SJCRH30 (cell line): ENCODE measurements around the gene SCGB1A1. TPM values are rescaled to one million over a fixed set of nuclear protein-coding genes. Genes with fewer than 3 reads are reported as not detected.

ENCODE experiments used
- DNase-seq, 2 experiments: peaks; one replicate each; pipeline ENCODE4 v3.0.0-alpha.2; 2015 to 2020
- H3K27ac ChIP-seq: fragments of 250-450 bp; sonication (Bioruptor Pico); 2 replicates; pipeline ENCODE4 v1.5.1; 2020; ENCODE audit warnings: mild to moderate bottlenecking, moderate library complexity
- H3K27me3 ChIP-seq: fragments of 250-450 bp; sonication (Bioruptor Pico); 2 replicates; pipeline ENCODE4 v1.5.1; 2020; ENCODE audit warnings: mild to moderate bottlenecking, moderate library complexity
- H3K36me3 ChIP-seq: fragments of 250-450 bp; sonication (Bioruptor Pico); 2 replicates; pipeline ENCODE4 v1.5.1; 2020; ENCODE audit warnings: mild to moderate bottlenecking, moderate library complexity
- H3K4me1 ChIP-seq: fragments of 250-450 bp; sonication (Bioruptor Pico); 2 replicates; pipeline ENCODE4 v1.5.1; 2020; ENCODE audit warnings: mild to moderate bottlenecking, moderate library complexity
- H3K4me3 ChIP-seq: fragments of 250-450 bp; sonication (Bioruptor Pico); 2 replicates; pipeline ENCODE4 v1.5.1; 2020; ENCODE audit warnings: mild to moderate bottlenecking, moderate library complexity
- H3K9me3 ChIP-seq: fragments of 250-450 bp; sonication (Bioruptor Pico); replicated peaks from 2 replicates; pipeline ENCODE4 v1.5.1; 2020; ENCODE audit warnings: mild to moderate bottlenecking, moderate library complexity
- total RNA-seq: library from RNA; depleted of rRNA; stranded (reverse); fragments of >200 nt; shearing (Covaris generic); gene quantifications from 2 replicates; pipeline ENCODE4 v1.2.3, GENCODE V29; 2014

The SCGB1A1 gene
- total RNA-seq, 1 experiment from 2014 or later: not detected

GRCh38 chr11:62427630-62428233 lies 8.9 kb downstream of the SCGB1A1 start:
- H3K4me3 ChIP-seq: no peak overlapping the region
- H3K27ac ChIP-seq: no peak overlapping the region
- H3K9me3 ChIP-seq: no peaks in the 10 kb centered on the region
- no peaks in the 10 kb centered on the region; the same call in 1 of the 2 replicates for H3K27me3 ChIP-seq
- no peaks in the 10 kb centered on the region for H3K36me3 ChIP-seq
- DNase-seq: no peak
- no peaks in the 10 kb centered on the region for H3K4me1 ChIP-seq

GRCh38 chr11:62428871-62429560 lies 10.2 kb downstream of the SCGB1A1 start:
- Histone ChIP-seq H3K4me1 (no peaks in the 10 kb centered on the region), H3K4me3 (no peak overlapping the region), H3K36me3 (no peaks in the 10 kb centered on the region), H3K9me3 (no peaks in the 10 kb centered on the region), H3K27me3 (no peaks in the 10 kb centered on the region; the same call in 1 of the 2 replicates), H3K27ac (no peak overlapping the region)
- DNase-seq: no peak

- no peaks in the 10 kb centered on the region; the same call in 1 of the 2 replicates for H3K27me3 ChIP-seq
- no peaks in the 10 kb centered on the region for H3K4me1 ChIP-seq
- no peak overlapping the region for H3K4me3 ChIP-seq
- no peaks in the 10 kb centered on the region for H3K9me3 ChIP-seq
- no peak for DNase-seq
- H3K27ac ChIP-seq: no peak overlapping the region
- H3K36me3 ChIP-seq: no peaks in the 10 kb centered on the region
These were observed 11.6 kb downstream of the SCGB1A1 start for GRCh38 chr11:62430425-62430824.

DNA sequence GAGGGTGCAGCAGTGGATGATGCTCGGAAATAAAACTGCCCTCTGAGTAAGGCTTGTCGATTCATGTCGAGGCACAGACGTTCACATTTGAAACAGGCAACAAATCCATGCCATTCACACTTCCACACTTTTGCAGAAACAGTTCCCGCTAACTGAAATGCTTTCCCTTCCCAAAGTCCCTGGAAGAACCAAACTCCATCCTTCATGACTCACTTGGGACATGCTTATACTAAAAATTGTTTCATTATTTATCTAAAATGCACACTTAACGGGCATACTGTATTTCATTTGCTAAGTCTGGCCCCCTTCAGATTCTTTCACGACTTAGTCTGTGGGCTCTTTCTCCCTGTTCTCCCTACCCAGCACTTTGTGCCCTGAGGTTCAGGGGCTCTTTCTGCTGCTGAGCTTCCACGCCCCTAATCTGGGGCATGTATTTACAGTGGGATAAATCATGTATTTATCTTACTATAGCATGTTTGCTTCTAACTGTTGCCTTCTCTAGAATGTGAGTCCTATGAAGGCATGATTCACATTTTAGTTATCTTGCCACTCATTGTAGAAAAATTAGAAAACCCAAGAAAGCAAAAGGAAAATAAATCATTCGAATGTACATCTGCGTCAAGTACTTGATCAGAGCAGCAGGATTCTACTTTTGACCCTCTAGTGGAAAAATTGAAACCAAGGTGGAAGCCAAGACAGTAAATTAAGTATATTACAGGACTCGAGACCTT lies 12.5 kb downstream of the SCGB1A1 start:
- no peaks in the 10 kb centered on the region for H3K36me3 ChIP-seq
- H3K9me3 ChIP-seq: no peaks in the 10 kb centered on the region
- no peaks in the 10 kb centered on the region for H3K4me1 ChIP-seq
- H3K27me3 ChIP-seq: no peaks in the 10 kb centered on the region; the same call in 1 of the 2 replicates
- no peak for DNase-seq
- no peak overlapping the region for H3K4me3 ChIP-seq
- H3K27ac ChIP-seq: no peak overlapping the region

DNA sequence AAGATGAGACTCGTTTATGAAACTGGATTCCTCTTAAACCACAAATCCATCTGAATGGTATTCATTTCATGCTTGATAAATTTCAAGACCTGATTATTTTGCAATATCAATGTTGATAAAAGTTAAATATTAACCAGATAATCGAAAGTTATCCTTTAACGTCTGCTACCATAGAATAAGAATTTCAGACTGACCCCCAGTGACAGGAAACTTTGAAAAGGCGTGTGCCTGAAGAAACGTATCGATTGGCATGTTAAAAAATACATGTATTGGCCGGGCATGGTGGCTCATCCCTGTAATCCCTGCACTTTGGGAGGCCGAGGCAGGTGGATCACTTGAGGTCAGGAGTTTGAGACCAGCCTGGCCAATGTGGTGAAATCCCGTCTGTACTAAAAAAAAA lies 13.9 kb downstream of the SCGB1A1 start:
- Histone ChIP-seq H3K9me3 (no peaks in the 10 kb centered on the region), H3K27me3 (no peaks in the 10 kb centered on the region; the same call in 1 of the 2 replicates), H3K27ac (no peak overlapping the region), H3K4me3 (no peak overlapping the region), H3K36me3 (no peaks in the 10 kb centered on the region), H3K4me1 (no peaks in the 10 kb centered on the region)
- DNase-seq: no peak

GRCh38 chr11:62433141-62433903 lies 14.5 kb downstream of the SCGB1A1 start:
- Histone ChIP-seq H3K4me1 (no peaks in the 10 kb centered on the region), H3K4me3 (no peak overlapping the region), H3K36me3 (no peaks in the 10 kb centered on the region), H3K27me3 (no peaks in the 10 kb centered on the region; the same call in 1 of the 2 replicates), H3K27ac (no peak overlapping the region), H3K9me3 (no peaks in the 10 kb centered on the region)
- no peak for DNase-seq

GRCh38 chr11:62433904-62434276 lies 15.1 kb downstream of the SCGB1A1 start:
- H3K36me3 ChIP-seq: no peaks in the 10 kb centered on the region
- no peak for DNase-seq
- H3K27ac ChIP-seq: no peak overlapping the region
- H3K9me3 ChIP-seq: no peaks in the 10 kb centered on the region
- no peaks in the 10 kb centered on the region; the same call in 1 of the 2 replicates for H3K27me3 ChIP-seq
- H3K4me1 ChIP-seq: no peaks in the 10 kb centered on the region
- H3K4me3 ChIP-seq: no peak overlapping the region

- no peaks in the 10 kb centered on the region for H3K9me3 ChIP-seq
- no peak for DNase-seq
These were observed 17.2 kb downstream of the SCGB1A1 start for GRCh38 chr11:62435846-62436660.

GRCh38 chr11:62437616-62438015 lies 18.8 kb downstream of the SCGB1A1 start:
- no peaks in the 10 kb centered on the region for H3K9me3 ChIP-seq
- no peaks in the 10 kb centered on the region for H3K36me3 ChIP-seq
- H3K4me1 ChIP-seq: no peaks in the 10 kb centered on the region; the same call in 1 of the 2 replicates
- DNase-seq: no peak
- no peaks in the 10 kb centered on the region for H3K27me3 ChIP-seq
- H3K27ac ChIP-seq: no peak overlapping the region
- H3K4me3 ChIP-seq: no peak overlapping the region

More at GRCh38 chr11:62435846-62436660, 17.2 kb downstream of the SCGB1A1 start:
- H3K4me3 ChIP-seq: no peak overlapping the region
- H3K4me1 ChIP-seq: no peaks in the 10 kb centered on the region; the same call in 1 of the 2 replicates
- no peaks in the 10 kb centered on the region for H3K36me3 ChIP-seq
- no peaks in the 10 kb centered on the region; the same call in 1 of the 2 replicates for H3K27me3 ChIP-seq
- H3K27ac ChIP-seq: no peak overlapping the region

- no peak overlapping the region for H3K4me3 ChIP-seq
- no peak for DNase-seq
These were observed 19.8 kb downstream of the SCGB1A1 start for GRCh38 chr11:62438641-62439040.

GRCh38 chr11:62439785-62440602 lies 21.2 kb downstream of the SCGB1A1 start:
- H3K36me3 ChIP-seq: no peaks in the 10 kb centered on the region
- H3K4me3 ChIP-seq: no peak overlapping the region
- DNase-seq: no peak
- no peak overlapping the region for H3K27ac ChIP-seq
- H3K4me1 ChIP-seq: peaks cover 10% of the 10 kb centered on the region; the same call in 1 of the 2 replicates
- H3K9me3 ChIP-seq: no peaks in the 10 kb centered on the region
- H3K27me3 ChIP-seq: no peaks in the 10 kb centered on the region

More at GRCh38 chr11:62438641-62439040, 19.8 kb downstream of the SCGB1A1 start:
- Histone ChIP-seq H3K27ac (no peak overlapping the region), H3K36me3 (no peaks in the 10 kb centered on the region), H3K27me3 (no peaks in the 10 kb centered on the region), H3K9me3 (no peaks in the 10 kb centered on the region), H3K4me1 (peaks cover 2% of the 10 kb centered on the region; the same call in 1 of the 2 replicates)

GRCh38 chr11:62443390-62444235 lies 24.8 kb downstream of the SCGB1A1 start:
- DNase-seq: no peak
- Histone ChIP-seq H3K27me3 (no peaks in the 10 kb centered on the region), H3K4me3 (peak overlapping the region; percentile 43), H3K36me3 (no peaks in the 10 kb centered on the region), H3K9me3 (no peaks in the 10 kb centered on the region), H3K4me1 (peaks cover 11% of the 10 kb centered on the region; the same call in 1 of the 2 replicates), H3K27ac (peak overlapping the region; percentile 58)
